GM19351 (cell line): ENCODE measurements around the gene GRIA4.

ENCODE experiments used
- ATAC-seq: cut with Tn5 transposase; IDR thresholded peaks from one replicate; pipeline ENCODE4 v1.9.1; 2021; ENCODE audit warnings: mild to moderate bottlenecking, moderate library complexity; ENCODE audit not compliant: unreplicated experiment

The GRIA4 gene

GRCh38 chr11:105636496-105636895 lies 26.6 kb downstream of the GRIA4 start:
- no peak for ATAC-seq

DNA sequence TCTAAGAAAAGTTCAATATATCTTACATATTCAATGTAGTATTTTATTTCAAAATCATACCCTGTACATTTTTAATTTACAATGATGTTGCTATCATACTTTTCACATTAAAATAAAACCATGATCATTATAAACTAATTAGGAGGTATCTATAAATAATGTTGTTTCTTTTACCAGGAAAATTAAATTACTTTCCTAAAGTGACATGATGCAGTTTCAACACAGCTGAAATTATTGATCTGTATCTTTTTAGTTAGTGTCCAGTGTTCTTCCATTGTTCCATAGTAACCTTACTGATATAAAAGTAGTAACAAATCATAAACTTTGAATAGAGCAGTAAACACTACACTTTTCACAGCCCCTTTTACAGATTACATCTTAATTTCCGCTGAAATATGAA lies 29.7 kb downstream of the GRIA4 start:
- no peak for ATAC-seq

- no peak for ATAC-seq
These were observed 31.6 kb downstream of the GRIA4 start for GRCh38 chr11:105641433-105641832.

GRCh38 chr11:105642870-105643269 lies 33.0 kb downstream of the GRIA4 start:
- no peak for ATAC-seq

GRCh38 chr11:105644839-105645573 lies 35.1 kb downstream of the GRIA4 start:
- ATAC-seq = no peak

DNA sequence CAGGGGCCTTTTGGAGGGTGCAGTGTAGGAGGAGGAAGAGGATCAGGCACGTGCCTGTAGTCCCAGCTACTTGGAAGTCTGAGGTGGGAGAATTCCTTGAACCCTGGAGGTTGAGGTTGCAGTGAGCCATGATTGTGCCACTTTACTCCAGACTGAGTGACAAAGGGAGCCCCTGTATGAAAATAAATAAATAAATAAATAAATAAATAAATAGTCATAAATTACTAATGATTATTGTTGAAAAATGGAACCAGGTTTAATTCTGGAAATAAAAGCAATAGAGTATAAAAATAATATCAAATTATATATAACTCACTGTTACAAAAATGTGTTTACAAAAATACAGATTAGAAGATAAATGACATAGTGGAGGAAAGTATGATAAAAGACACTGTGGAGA lies 37.9 kb downstream of the GRIA4 start:
- no peak for ATAC-seq

DNA sequence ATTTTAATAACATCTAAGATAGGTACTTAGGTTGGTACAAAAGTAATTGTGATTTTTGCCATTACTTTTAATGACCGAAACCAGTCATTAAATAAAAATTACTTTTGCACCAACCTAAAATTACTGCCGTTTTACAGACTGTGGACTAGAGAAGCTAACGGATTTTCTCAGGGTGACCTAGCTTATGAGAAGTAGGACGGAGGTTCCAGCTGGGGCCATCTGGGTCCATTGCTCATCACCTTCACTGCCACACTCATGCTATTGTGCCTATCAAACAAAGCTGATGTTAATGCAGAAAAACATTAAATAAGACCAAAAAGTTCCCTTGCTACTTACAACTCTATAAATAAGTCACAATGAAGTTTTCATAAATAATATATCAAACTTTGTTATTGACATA lies 38.9 kb downstream of the GRIA4 start:
- no peak for ATAC-seq

DNA sequence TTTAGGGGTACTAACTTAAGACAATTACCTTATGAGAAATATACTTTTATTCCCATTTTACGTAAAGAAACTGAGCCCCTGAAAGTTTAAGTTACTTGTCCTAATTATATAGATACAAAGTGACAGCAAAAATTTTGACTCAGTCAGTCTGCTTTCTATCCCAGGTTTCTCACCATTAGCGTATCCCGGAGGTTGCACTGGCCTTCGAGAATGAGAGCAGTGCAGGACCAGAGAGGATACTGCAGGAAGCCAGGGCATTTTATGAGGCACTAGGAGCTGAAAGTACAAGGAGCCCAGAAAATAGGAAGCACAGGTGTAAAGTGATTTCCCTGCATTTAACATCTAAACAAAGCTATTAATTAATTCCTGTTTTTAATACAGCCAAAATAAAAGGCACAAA lies 55.4 kb downstream of the GRIA4 start:
- ATAC-seq = no peak

DNA sequence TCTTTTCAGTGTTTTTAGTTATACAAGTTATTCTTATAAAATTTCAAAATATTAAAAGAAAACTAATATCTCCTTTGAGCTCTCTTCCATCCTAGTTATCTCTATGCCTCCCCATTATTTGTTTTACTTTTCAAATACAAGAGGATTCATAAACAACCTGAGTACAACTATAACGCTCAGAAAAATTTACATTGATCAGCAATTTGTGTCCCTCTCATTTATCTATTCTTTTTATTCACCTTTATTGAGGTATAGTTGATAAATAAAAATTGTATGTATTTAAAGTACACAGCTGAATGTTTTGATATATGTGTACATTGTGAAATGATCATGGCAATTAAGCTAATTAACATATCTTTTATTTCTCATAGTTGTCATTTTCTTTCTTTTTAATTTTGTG lies 57.6 kb downstream of the GRIA4 start:
- no peak for ATAC-seq

DNA sequence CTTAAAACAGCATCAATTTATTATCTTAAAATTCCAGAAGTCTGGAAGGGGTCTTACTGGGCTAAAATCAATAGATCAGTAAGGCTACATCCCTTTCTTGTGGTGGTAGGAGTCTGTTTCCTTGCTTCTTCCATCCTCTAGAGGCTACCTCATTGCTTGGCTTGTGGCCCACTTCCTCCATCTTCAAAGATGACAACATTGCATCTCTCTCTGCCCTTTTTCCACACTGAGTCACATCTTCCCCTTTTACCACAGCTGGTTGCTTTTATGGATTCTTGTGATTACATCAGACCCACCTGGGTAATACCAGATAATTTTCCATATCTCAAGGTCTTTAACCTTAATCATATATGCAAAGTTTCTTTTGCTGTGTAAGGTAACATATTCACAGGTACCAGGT lies 60.9 kb downstream of the GRIA4 start:
- ATAC-seq = no peak

DNA sequence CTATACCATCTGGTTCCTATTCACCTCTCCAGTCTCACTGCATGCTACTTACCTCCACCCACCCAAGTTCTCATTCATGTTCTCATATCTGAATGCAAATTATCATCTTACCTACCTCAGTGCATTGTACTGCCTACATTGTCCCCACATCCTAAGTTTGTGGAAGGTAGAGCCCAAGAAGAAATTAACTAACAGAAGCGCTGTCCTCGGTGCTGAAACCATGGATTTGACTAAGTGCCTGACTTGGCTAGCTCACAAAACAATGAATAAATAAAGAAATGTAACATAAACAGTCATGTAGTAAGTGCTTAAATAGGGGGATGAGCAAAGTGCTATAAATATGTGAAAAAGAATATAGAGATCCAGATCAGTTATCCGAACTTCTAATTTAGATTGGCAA lies 63.2 kb downstream of the GRIA4 start:
- ATAC-seq = no peak

DNA sequence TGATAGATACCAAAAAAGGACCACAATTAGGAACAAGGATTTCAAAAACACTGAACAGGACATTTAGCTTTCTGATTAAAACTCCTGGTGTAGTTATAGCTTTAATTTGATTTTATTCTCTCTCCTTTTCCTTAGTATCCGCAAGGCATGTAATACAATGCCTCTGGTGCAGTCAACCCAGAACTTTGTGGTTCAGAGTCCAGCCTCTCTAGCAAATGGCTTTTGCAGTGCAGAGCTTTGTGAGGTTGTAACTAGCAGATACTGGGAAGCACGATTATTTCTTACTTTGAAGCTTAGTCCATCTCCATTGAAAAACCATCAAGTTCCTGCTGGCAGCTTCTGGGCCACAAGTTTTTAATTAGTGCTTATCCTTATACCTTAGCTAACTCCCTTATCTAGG lies 79.8 kb downstream of the GRIA4 start:
- no peak for ATAC-seq

GRCh38 chr11:105690467-105690866 lies 80.6 kb downstream of the GRIA4 start:
- ATAC-seq = no peak

GRCh38 chr11:105693075-105693759 lies 83.3 kb downstream of the GRIA4 start:
- ATAC-seq = no peak

GRCh38 chr11:105696000-105696399 lies 86.1 kb downstream of the GRIA4 start:
- ATAC-seq = peak; percentile 60

GRCh38 chr11:105697291-105697690 lies 87.4 kb downstream of the GRIA4 start:
- ATAC-seq = no peak

- ATAC-seq = peak; percentile 47
These were observed 89.3 kb downstream of the GRIA4 start for GRCh38 chr11:105699203-105699602.

- no peak for ATAC-seq
These were observed 90.4 kb downstream of the GRIA4 start for GRCh38 chr11:105700271-105700670.

- ATAC-seq = no peak
These were observed 91.2 kb downstream of the GRIA4 start for GRCh38 chr11:105701098-105701497.

GRCh38 chr11:105705786-105706530 lies 96.1 kb downstream of the GRIA4 start:
- ATAC-seq = no peak

GRCh38 chr11:105713106-105713505 lies 103.2 kb downstream of the GRIA4 start:
- no peak for ATAC-seq

- ATAC-seq = no peak
These were observed 103.8 kb downstream of the GRIA4 start for GRCh38 chr11:105713696-105714095.
